A673 (cell line): Measurements from ENCODE around the gene MIS18A. TPM values are rescaled to one million over a fixed set of nuclear protein-coding genes. Genes with fewer than 3 reads are reported as not detected.
"Not testable (repeated sequence)": the region's sequence is repeated elsewhere in the genome, so short reads cannot be mapped to it uniquely, and the experiment has no call there.

Experiments used
- BruUV-seq: library from RNA; stranded (reverse); fragments of 400-500 nt; replicated peaks from 2 replicates; lab custom pipeline; 2021; lab: Mats Ljungman, UMichigan
- CTCF ChIA-PET: fragments of 300-600 bp; sonication (Branson Sonifier 250); formaldehyde crosslinking; loops from one replicate; lab custom pipeline; 2022; ENCODE audit warnings: antibody characterized with exemption; lab: Charles Lee
- POLR2A ChIA-PET: fragments of 300-600 bp; sonication (Branson Sonifier 250); formaldehyde crosslinking; loops from one replicate; lab custom pipeline; 2022; ENCODE audit warnings: antibody characterized with exemption; ENCODE audit not compliant: low non-redundant PET; lab: Charles Lee
- DNase-seq: peaks from one replicate; pipeline ENCODE4 v3.0.0-alpha.2; 2015; ENCODE audit warnings: low spot score
- H3K27ac ChIP-seq: fragments of 200-600 bp; sonication (generic); 2 replicates; pipeline ENCODE4 v1.5.1; 2016; ENCODE audit warnings: mixed run types, low read depth, mild to moderate bottlenecking, mixed read lengths, antibody characterized with exemption, low read length; ENCODE audit not compliant: poor library complexity, severe bottlenecking
- H3K27me3 ChIP-seq: fragments of 200-600 bp; sonication (generic); replicated peaks from 2 replicates; pipeline ENCODE4 v1.6.1; 2017; ENCODE audit warnings: mixed run types, low read depth, mild to moderate bottlenecking, mixed read lengths, antibody characterized with exemption, low read length; ENCODE audit not compliant: insufficient read depth, poor library complexity
- H3K36me3 ChIP-seq: fragments of 200-600 bp; sonication (generic); 2 replicates; pipeline ENCODE4 v1.6.1; 2016; ENCODE audit warnings: mixed run types, mild to moderate bottlenecking, mixed read lengths, antibody characterized with exemption, low read length; ENCODE audit not compliant: insufficient read depth, poor library complexity, severe bottlenecking
- H3K4me1 ChIP-seq: fragments of 200-600 bp; sonication (generic); 2 replicates; pipeline ENCODE4 v1.6.1; 2017; ENCODE audit warnings: mixed run types, mild to moderate bottlenecking, mixed read lengths, antibody characterized with exemption, low read length; ENCODE audit not compliant: insufficient read depth, poor library complexity, severe bottlenecking
- H3K4me3 ChIP-seq: fragments of 200-600 bp; sonication (generic); 2 replicates; pipeline ENCODE4 v1.5.1; 2016; ENCODE audit warnings: low read depth, mixed run types, mild to moderate bottlenecking, mixed read lengths, low read length; ENCODE audit not compliant: poor library complexity, severe bottlenecking
- H3K9me3 ChIP-seq: fragments of 200-600 bp; sonication (generic); 2 replicates; pipeline ENCODE4 v1.6.1; 2016; ENCODE audit warnings: mixed run types, low read depth, mild to moderate bottlenecking, mixed read lengths, antibody characterized with exemption, low read length; ENCODE audit not compliant: poor library complexity, severe bottlenecking
- CTCF ChIP-seq: fragments of 300-800, 200-600 bp; sonication (generic); conservative IDR thresholded peaks from 2 replicates; pipeline ENCODE4 v1.5.1; 2017; ENCODE audit warnings: low read depth, mild to moderate bottlenecking, antibody characterized with exemption, low read length, moderate library complexity, mixed read lengths
- EZH2 ChIP-seq: fragments of 200-600 bp; sonication (generic); IDR thresholded peaks from 2 replicates; pipeline ENCODE4 v1.6.1; 2017; ENCODE audit warnings: borderline replicate concordance, low read depth, mild to moderate bottlenecking, mixed read lengths, antibody characterized with exemption, low read length; ENCODE audit not compliant: poor library complexity, severe bottlenecking
- intact Hi-C: fragments of 100-400 bp; cut with micrococcal nuclease; formaldehyde crosslinking; loops from one replicate; pipeline ENCODE4 v1.10.0; 2022; ENCODE audit not compliant: unreplicated experiment
- total RNA-seq: library from RNA; stranded (reverse); gene quantifications from 2 replicates; pipeline ENCODE4 v1.2.3, GENCODE V29; 2021

The MIS18A gene
- total RNA-seq, 1 experiment from 2014 or later = 40.1 TPM

DNA sequence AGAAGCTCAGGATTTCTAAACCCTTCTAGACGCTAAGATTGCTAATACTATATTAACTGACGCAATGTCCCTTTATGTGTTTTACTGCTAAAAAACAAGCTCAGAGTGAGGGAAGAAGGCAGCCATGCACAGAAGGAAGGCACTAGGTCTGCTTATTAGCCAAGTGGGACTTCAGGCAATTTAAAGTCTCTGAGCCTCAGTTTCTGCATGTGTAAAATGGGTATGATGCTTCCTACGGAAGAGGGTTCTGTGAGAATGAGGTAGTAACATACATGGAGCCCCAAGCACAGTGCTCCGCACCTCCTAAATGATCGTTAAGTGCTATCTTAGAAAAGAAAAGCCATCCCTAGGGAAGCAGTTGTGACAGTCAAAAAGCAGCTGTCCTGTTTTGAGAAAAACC, 16.9 kb downstream of the MIS18A start:
- no TSS peak for BruUV-seq
- Histone ChIP-seq H3K4me3 (no peak overlapping the region), H3K27ac (no peak overlapping the region), H3K9me3 (no peaks in the 10 kb centered on the region), H3K27me3 (no peaks in the 10 kb centered on the region), H3K4me1 (no peaks in the 10 kb centered on the region), H3K36me3 (no peaks in the 10 kb centered on the region)
- DNase-seq = no peak
- TF ChIP-seq EZH2 (no peak), CTCF (no peak)
- ChIA-PET CTCF (no interaction called here), POLR2A (no interaction called here)
- intact Hi-C loops = no loop called here

- intact Hi-C loops = no loop called here
- POLR2A ChIA-PET = no interaction called here
Observed at GRCh38 chr21:32260130-32260529, 18.7 kb downstream of the MIS18A start.

DNA sequence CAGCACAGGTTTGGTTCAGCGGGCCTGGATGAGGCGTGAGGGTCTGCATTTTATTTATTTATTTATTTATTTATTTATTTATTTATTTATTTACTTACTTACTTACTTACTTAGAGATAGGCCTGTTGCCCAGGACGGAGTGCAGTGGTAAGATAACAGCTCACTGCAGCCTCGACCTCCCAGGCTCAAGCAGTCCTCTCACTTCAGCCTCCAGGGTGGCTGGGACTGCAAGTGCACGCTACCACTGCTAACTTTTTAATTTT, 20.1 kb downstream of the MIS18A start:
- POLR2A ChIA-PET, H3K9me3 ChIP-seq, H3K27ac ChIP-seq, BruUV-seq, H3K36me3 ChIP-seq, H3K27me3 ChIP-seq, H3K4me3 ChIP-seq, H3K4me1 ChIP-seq, DNase-seq: not testable (repeated sequence)
- CTCF ChIA-PET = interaction anchor here (1.7 kb wide), 1 partner anchor 473 kb away, joined by 9 read pairs; no protein-coding TSS in a partner anchor
- intact Hi-C loops = loop anchor here (1.0 kb wide), 3 partner anchors 162 to 472 kb away; no protein-coding TSS in a partner anchor

More at GRCh38 chr21:32260130-32260529, 18.7 kb downstream of the MIS18A start:
- Histone ChIP-seq H3K27ac (no peak overlapping the region), H3K27me3 (no peaks in the 10 kb centered on the region), H3K9me3 (no peaks in the 10 kb centered on the region), H3K36me3 (no peaks in the 10 kb centered on the region), H3K4me3 (no peak overlapping the region), H3K4me1 (no peaks in the 10 kb centered on the region)
- no TSS peak for BruUV-seq
- TF ChIP-seq CTCF (no peak), EZH2 (no peak)
- DNase-seq = no peak
- CTCF ChIA-PET = interaction anchor here (1.2 kb wide), 1 partner anchor 164 kb away, joined by 3 read pairs; no protein-coding TSS in a partner anchor
